HG03025 (cell line): ENCODE results near the gene MDGA2.
"Not testable (repeated sequence)": the region's sequence is repeated elsewhere in the genome, so short reads cannot be mapped to it uniquely, and the experiment has no call there.

Experiments used
- ATAC-seq: cut with Tn5 transposase; IDR thresholded peaks from one replicate; pipeline ENCODE4 v1.9.1; 2021; ENCODE audit warnings: mild to moderate bottlenecking, moderate library complexity; ENCODE audit not compliant: unreplicated experiment, low FRiP score

MDGA2 gene

DNA sequence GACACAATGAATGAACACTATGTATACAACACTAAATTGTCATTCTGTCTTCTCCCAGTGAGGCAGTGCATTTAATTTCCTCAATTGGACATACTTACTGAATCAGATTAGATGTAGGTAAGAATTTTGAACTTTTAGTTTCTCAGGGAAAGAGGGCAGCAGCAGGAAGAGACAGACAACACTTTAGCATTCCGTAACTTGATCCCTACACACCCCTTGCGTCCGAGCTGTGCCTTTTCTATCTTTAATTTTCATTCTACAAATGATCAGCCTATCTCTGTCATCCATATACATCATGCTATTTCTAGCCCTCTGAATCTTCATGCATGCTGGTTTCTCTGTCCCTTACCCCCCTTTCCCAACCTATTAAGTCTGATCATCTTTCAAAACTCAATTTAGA, 665.8 kb downstream of the MDGA2 start:
- ATAC-seq = no peak

DNA sequence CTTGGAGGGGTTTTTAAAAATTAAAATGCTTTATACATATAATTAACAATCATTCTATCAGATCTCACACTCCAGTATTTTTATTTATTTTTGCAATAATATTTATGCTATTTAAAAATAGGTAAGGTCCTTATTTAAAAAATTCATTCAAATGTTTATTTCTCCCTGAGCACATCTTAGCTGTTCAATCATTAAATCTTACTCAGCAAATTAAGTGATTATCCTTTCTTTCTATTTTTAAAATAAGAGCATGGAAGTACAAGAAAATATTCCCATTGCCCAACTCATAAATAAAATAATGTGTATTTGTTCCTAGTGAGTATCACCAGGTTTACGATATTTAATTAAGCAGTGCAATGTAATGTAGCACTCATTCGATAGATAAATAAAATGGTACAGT, 666.7 kb downstream of the MDGA2 start:
- ATAC-seq = no peak

DNA sequence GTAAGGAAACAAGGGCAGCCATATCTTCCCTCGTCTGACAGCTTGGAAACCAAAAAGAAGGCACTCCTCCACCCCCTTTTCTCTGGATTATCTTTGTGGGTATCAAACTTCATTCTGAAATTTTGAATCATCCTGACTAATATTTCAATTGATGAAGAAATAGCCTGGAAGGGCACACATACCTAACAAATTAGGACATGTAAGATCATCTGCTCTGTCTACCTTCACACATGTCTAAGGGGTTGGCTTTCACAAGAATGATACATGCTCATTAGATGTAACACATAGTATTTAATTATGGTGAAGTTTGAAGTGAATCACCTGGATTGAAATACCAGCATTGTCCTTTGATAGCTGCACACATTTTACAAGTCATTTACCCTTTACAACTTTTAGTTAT, 675.7 kb downstream of the MDGA2 start:
- no peak for ATAC-seq

DNA sequence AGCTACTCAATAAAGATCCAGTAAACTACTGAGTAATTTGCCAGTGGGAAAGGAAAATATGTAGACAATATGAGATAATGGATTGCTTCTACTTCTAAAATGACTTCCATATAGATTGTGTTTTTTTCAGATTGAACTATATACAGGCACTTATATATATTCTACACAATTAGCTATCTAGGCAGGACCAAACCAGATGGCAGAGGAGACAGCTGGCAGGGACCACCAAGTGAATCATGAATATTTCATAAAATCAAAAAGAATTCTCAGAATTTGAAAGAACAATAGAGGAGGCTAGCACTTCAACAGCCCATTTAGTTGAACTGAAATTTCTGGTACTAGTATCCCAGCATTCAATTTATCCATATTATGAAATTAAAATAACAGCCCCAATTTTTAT, 685.8 kb downstream of the MDGA2 start:
- no peak for ATAC-seq

DNA sequence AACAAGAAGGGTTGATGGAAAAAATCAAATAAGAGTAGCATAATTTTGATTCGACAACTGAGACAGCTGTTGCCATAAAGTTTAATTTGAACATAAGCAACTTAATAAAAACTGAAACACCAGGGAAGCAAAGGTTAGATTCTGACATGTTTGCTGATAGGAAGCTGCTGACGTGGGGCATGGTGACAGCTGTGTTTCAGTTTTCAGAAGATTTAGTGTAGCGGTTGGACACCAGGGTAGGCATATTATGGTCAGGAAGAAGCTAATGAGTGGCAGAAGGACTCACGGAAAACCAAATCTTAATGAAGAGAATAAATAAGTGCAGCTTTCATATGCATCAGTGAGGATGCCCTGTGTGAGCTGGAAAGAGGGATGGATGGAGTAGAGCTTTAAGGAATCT, 687.1 kb downstream of the MDGA2 start:
- ATAC-seq = no peak

DNA sequence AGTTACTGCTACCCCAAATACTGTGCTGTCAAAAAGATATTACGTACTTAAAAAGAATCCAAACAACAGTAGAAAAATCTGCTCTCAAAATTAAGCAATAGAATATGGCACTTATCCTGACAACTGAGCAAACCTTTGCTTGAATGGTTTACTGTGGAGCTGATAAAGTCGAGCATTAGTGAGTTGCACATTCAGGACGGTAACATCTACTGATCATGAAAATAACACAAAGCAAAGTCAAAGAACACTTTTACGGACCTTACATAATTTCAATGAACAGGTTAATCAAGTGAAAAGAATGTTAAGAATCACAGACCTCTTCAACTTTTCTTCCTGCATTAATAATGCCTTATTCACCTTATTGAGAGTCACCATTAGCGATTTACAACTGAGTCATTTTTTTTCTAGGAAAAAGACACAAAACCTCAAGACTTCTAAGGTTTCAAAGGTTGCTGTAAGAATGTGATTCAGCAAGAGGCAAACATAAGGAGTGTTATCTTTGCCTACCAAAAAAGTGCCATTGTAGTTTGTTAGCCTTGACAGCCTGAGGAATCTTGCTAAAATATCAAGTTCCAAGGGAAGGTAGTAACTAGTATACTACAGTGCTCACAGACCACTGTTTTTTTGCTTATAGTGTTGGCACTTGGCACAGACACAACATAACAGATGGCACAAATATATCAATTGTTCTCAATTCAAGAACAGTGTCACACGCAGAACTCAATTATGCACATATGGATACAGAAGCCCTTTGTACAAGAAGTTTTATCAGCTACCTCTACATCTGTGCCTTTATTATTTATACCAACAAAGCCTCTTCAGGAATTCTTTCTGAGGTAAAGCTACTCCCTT, 689.6 kb downstream of the MDGA2 start:
- ATAC-seq = no peak

DNA sequence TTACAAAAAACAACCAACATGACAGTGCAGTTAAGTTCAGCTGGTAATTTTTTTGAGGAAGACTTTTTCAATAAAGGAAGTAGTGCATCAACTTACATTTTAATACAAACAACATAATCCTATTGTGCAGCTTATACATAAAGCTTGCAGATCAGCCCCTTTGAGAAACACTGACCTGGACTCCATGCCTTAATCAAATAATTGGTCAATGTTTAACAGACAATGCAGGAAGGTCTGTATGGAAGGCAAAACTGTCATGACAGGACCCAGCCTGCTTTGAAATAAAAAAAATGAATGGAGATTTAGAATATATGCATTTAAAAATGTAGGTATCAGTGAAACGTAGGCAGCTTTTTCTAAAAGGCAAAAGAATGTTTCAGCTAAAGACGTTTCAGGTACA, 702.1 kb downstream of the MDGA2 start:
- no peak for ATAC-seq

DNA sequence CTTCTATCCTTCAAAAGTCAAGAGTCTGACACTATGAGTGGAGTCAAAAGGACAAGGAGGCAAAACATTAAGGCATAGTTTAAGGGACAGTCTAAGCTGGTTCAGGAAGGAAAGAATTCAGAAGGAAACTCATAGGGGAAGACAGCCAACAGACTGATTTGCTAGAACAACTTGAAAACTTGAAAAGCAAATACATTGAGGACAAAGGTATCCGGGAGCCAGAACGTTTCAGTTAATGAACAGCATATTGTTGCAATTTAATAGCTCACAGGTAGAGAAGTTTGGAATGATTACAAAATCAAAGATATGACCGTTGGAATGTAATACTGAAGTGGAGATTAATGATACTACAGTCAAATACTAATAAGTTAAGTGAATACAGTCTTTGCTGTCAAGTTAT, 711.0 kb downstream of the MDGA2 start:
- no peak for ATAC-seq

DNA sequence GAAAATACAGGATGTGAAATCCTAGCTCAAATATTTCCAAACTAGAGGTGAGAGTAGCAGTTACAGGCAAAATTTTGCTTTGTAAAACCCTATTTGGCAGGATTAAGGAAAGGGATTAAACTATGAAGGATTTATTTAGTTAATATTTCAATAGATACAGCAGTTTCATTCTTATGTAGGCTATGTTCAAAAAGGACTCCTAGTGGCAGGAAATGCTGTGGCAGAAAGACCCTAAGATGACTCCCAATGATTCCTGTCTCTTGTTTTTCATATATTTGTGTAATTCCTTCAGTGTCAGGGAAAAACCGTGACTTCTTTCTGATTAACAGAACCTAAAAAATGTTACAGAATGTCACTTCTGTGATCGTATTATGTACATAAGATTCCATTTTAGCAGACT, 724.3 kb downstream of the MDGA2 start:
- no peak for ATAC-seq

DNA sequence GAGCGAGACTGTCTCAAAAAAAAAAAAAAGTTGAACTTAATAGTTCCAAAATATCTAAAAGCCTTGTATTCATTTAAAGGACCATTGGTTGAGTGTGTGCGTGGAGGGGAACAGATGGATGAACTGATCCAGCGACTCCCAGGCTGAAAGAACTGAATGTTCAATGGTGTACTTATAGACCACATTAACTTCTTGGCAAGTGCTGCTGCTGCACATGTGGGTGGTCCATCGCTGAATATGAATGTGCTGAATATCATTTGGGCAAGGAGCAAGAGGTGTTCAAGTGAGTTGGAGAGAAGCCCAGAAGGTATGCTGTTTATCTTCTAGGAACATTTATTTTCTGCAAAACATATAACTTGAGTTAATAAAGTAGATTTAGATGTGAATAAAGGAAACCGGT, 734.8 kb downstream of the MDGA2 start:
- no peak for ATAC-seq

DNA sequence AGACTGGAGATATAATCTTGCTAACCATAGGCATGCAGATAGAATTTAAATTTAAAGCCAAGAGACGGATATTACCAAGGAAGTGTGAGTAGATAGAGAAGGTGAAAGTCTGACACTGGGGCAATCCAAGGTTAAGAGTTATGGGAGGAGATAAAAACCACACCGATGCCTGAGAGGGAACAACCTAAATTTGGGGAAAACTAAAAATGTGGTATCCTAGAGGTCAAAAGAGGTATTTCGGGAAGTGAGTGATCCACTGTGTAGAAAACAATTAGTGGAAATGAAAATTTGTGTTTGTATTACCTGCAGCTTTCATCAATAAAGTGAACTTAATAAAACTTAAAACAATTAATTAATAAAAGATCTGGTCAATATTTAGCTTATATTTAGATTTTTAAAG, 754.9 kb downstream of the MDGA2 start:
- no peak for ATAC-seq

DNA sequence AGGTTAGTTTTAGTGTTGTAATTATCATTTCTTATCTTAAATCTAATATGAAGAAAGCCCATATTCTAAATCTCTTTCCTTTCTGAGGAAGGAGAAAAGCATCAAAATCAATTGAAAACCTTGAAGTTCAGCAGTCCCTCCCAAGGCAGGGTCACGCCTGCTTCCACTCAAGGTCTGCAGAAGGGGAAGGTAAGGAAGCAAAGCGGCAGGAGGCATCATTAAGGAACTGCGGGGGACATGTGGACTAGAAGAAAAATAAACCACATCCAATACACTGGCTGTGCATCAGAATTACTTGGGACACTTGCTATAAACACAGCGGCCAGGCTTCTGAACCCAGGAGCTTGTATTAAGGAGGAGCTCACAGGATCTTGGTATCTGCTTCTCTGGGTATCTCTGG, 759.9 kb downstream of the MDGA2 start:
- not testable (repeated sequence) for ATAC-seq

DNA sequence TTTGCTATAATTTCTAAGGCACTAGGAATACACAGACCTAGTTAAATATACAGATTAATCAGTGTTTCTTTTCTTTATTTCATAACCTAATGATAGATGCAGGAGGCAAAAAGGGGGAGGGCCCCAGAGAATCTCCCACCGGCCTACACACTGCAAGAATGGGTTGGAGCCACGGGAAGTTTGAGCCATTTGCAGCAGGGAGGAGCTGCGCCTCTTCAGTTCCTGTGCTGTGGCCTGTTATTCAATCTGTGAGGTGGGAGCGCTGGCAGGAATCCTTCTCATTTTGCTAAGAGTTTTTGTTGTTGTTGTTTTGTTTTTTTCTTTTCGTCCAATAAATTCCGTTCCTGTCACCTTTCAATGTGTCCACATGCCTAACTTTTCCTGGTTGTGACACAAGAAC, 772.6 kb downstream of the MDGA2 start:
- no peak for ATAC-seq

DNA sequence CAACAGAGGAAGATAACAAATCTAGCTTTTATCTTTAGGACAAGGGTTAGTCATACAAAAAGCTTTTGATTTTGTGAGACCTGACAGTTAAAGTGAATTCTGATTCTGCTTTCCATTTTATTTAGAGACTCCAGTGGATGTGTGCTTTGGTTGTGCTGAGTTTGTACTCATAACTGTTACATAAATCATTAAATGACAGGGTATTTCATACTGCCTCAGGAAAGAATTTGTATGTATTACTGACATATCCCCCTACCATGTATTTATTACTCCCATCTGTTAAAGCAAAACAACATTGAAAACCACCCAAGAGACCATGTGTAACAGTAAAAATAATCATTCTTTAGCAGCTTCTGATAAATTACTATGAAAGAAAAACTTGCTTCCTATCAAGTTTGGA, 780.9 kb downstream of the MDGA2 start:
- no peak for ATAC-seq

DNA sequence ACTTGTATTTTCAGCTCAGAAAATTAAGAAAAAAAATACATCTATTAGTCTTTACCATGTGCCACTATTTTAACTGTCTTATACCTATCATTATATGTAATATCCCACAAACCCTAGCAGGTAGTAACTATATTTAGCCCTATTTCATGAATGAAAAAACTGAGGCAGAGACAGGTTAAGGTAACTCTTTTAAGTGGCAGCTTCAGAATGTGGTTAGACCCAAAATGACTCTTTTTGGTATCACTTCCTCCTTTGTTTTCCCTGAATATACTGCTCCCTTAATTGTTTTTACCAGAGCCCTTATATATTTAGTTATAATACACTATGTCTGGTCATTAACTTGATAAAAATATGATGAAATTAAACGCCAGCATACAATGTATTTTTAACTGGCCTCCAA, 788.3 kb downstream of the MDGA2 start:
- peak; percentile 66 for ATAC-seq

DNA sequence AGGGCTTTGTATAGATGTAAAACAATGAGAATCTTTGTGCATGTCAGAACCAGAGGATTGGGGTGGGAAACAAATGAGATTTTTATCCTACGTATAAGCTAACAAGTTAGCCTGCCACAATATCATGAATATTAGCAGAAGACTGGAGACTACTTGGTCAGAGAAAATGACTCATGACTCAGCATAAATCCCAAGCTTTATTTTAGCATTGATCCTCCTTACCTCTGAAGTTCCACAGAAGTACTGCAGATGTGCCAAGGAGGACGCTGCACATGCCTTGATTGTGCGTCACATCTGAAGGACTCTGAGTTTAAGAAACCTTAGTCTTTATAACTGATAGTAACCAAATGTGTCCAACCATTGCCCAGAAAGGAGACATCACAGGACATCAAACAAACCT, 789.8 kb downstream of the MDGA2 start:
- ATAC-seq = no peak

DNA sequence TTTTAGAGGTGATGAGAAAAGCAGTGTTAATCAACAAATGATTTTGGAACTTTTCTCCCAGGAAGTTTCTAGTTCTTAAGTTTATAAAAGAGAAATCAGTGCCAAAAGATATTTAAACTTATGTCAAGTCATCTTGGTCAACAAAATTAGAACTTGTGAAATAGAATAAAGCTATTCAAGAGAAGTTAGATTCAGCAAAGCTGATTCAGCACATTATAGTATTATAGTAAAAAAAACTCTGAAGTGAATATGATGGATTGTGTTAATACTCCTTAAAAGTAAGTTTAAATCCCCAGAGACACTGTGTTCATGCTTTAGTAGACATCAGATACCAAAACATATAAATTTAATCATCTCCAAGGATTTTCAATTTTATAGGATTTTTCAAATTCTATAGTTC, 813.7 kb downstream of the MDGA2 start:
- no peak for ATAC-seq

DNA sequence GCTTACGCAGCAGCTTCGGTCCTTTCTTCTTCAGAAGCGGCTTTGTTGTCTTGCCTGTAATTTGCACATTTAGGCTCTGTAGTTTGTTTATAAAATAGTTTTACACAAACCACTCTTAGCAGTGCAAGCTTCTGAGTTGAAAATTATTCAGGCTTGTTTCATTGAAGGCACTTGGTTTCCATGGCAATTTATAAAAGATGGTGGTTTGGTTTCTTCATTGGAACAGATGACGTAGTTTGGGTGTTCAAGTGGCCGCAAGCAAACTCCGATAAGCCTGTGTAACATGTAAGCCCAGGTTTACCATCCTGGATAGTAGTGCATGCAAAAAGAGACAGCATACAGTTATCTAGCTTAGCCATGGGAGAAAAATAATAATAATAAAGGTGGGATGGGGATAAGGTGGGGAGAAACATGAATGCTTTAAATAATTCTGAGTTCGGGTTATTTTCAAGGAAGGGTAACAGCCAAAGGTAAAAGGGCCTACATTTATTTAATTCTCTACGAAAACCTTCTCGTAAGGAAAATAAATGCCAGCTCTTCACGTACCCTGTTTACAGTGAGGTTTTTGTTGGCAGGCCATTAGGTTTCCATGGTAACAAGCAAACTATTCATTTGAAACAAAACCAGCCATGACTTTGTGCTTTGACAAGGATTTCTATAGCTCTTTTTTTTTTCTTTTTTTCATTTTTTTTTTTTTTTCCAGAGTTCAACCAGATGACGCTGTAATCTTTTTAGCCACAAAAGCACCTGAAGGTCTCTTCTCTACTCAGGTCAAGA, 834.3 kb downstream of the MDGA2 start:
- ATAC-seq = no peak

DNA sequence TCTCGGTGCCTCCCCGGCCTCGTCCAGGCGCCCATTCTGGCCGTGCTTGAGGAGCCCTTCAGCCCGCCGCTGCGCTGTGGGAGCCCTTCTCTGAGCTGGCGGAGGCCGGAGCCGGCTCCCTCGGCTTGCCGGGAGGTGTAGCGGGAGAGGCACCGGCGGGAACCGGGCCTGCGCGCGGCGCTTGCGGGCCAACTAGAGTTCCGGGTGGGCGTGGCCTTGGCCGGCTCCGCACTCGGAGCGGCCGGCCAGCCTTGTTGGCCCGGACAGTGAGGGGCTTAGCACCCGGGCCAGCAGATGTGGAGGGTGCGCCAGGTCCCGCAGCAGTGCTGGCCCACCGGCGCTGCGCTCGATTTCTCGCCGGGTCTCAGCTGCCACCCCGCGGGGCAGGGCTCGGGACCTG, 855.1 kb downstream of the MDGA2 start:
- ATAC-seq = no peak

DNA sequence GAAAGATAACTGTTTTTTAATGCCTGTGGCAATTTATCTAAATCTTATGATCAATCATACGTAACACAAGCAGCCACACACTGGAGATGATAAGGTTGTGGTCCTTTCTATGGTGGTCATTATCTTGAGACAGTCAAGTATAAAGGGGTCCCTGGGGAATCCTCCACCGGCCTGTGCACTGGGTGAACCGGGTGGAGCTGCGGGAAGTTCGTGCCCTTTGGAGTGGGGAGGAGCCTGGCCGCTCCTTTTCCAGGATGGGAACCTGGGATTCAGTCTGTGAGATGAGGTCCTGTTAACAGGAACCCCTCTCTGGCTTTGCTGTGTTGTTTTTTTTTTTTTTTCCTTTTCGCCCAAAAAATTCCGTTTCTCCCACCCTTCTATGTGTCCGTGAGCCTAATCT, 856.3 kb downstream of the MDGA2 start:
- ATAC-seq = no peak

DNA sequence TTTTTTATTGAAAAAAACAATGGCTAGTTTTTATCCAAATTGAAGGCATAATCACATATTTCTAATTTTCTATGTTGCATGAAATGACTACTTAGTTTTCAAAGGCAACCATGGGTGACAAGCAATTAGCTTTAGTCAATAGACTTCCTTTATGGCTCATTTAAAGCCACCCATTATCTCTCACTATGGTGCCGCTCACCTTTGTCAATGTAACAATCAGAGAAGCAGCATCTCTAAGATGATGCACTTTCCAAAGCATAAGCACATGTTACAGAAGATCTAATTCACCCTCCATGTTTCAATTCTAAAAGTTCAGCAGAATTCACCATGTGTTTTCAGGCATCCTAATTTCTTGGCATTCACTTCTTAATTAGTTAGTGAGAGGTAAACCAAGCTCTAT, 857.3 kb downstream of the MDGA2 start:
- no peak for ATAC-seq

DNA sequence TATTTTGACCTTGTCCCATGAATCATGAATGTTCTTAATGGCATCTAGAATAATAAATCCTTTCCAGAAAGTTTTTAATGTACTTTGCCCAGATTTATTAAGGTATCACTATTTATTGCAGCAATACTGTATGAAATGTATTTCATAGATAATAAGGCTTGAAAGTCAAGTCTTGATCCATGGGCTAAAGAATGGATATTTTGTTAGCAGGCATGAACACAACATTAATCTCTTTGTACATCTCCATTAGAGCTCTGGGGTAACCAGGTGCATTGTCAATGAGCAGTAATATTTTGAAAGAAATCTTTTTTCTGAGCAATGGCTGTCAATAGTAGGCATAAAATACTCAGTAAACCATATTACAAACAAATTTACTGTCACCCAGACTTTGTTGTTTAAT, 882.3 kb downstream of the MDGA2 start:
- ATAC-seq = no peak
